GM21515 (cell line): Measurements from ENCODE around the gene RPLP2.
A peak's percentile ranks its signal among the peaks of the same experiment; 100 is the strongest.

Experiments
- ATAC-seq: cut with Tn5 transposase; IDR thresholded peaks from one replicate; pipeline ENCODE4 v1.9.1; 2021; ENCODE audit not compliant: unreplicated experiment

RPLP2 gene

GRCh38 chr11:773425-773824 is 36.3 kb upstream of the RPLP2 start:
- ATAC-seq, result no peak

- no peak for ATAC-seq
Measured at GRCh38 chr11:773830-774229, 35.9 kb upstream of the RPLP2 start.

DNA sequence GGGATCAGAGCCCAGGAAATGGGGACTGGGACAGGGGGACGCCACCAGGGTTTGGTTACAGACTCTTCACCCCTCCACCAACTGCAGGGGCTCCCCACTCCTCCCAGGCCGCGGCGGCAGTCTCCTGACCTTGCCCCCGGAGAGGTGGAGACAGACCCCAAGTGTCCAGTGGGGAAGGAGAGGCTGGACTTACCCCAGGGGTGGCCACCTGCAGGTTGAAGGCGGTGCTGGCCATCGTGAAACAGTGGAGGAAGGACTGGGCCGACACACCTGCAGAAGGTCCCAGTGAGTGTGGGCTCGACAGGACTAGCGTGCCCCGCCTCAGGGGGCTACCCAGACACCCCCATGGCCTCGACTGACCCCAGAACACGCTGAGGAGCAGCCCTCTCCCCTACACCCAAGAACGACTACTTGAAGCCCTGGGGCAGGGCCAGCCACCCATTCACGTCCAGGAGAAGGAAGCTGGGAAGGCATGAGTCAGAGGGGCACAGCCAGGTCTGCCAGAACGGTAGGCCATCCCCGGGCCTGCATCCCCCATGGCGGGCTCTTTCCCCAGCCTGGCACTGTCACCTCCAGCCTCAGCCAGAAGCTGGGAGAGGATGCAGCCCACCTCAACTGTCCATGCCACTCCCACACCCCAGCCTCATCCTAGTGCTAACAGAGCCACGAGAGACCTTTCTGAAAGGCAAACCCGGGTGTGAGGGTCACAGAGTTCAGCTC is 34.7 kb upstream of the RPLP2 start:
- no peak for ATAC-seq

DNA sequence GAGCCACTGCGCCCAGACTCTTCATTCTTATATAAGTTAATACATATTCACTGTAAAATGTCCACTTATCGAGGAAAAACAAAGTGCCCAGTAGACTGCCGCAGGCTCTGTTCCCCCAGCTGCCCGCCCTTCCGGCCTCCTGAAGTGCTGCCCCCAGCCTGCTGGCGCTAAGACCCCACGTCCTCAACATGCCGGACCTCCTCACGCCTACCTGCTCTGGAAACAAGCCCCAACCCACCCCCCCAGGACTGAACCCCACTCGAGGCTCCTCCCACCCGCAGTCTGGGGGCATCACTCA is 33.6 kb upstream of the RPLP2 start:
- ATAC-seq, result no peak

DNA sequence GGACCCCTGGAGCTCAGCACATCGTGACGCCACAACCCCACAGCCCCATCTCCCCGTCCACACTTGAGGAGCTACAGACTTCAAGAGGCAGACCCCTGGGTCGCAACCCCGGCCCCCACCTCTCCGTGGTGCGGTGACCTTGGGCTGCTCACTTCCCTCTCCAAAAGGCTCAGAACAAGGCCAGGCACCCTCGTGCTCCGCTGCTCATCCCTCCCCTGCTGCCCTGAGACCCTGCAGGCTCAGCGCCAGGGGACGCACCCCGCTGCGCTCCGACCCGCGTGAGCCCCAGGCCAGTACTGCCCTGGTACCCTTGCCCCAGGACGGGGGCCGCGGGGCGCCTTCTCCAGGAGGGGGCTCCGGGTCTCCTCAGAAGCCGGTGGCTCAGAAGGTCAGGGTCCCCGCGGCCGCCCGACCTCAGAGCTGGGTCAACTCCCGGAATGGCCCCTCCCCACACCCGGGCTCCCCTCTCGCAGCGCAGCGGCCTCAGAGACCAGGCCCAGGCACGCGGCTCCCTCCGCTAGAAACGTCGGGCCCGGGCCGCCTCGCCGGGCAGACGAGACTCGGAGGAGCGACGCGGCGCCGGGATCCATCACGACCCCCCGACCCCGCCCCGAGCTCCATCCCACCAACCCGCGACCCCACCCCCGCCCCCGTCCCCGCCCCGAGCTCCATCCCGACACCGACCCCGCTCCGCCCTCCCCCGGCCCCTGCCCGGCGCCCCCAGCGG is 33.0 kb upstream of the RPLP2 start:
- peak; percentile 17 for ATAC-seq

- ATAC-seq, result peak; percentile 62
Measured at GRCh38 chr11:777288-778255, 32.2 kb upstream of the RPLP2 start, which contains the start of gene GATD1. Gene GATD1 (minus strand): TSS chr11:777487. CDS start chr11:777462, 25 bp downstream.

- ATAC-seq, result no peak
Measured at GRCh38 chr11:778976-779954, 30.5 kb upstream of the RPLP2 start.

DNA sequence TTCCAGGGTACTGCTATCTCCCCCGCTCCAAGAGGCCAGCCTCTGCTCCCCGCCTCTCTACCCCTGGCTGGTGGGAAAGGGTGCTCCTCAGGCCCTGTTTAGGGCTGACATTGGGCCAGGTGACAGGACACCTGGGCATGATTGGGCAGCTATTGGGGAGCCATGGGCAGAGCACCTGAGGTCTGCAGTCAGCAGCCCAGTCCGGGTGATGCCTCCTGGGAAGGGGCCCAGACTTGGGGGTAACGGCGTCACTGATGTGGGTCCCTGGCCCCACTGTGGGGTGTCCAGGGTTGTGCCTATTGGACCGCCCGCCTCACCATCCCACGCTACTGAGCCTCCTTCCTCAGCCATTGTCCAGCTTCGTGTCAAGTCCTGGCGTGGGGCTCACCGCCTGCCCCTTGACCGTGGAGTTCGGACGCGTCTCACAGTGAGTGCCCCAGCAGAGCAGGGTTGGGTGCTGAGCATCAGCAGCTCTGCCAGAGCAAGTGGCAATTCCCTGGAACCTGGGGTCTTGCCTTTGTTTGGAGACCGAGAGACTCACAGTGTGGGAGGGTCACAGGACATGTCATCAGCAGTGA is 29.7 kb upstream of the RPLP2 start:
- ATAC-seq, result no peak

GRCh38 chr11:782264-783174 is 27.2 kb upstream of the RPLP2 start:
- ATAC-seq, result no peak

GRCh38 chr11:783581-784015 is 26.2 kb upstream of the RPLP2 start:
- ATAC-seq, result no peak

DNA sequence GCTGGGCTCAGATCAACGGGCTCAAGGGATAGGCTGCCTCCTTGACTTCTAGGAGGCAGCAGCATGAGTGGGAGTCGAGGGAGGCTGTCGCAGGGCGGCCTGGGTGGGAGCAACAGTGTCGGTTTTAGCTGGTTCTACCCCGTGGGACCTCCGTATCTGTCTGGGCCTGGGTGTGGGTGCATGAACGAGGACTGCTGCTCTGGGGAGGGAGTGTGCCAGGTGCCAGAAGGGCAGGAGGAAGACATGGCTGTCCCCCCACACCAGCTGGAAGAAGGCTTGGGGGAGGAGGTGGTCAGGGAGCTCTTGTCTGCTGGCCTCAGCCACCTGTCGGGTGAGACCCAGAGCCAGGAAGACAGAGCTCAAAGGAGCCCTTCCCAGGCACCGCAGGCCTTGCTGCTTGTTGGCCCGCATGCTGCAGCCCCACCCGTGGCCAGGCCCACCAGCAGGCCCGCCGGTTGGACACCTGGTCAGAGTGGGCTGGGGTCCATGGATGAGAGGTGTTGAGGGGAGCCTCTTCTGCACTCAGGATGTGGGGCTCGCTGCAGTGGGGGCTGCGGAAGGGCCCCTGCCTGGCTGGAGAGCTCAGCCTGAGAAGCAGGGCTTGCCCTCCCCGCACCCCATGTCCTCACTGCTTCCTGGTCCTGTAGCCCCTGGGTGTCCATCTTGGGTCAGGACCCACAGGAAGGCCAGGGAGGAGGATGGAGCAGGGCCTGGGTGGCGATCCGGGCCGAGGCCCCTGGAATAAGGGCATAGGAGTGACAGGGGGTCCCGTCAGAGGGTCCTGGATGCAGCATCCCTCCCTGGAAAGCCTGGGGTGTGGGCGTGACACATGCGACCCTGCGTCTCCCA is 23.3 kb upstream of the RPLP2 start:
- ATAC-seq, result no peak

DNA sequence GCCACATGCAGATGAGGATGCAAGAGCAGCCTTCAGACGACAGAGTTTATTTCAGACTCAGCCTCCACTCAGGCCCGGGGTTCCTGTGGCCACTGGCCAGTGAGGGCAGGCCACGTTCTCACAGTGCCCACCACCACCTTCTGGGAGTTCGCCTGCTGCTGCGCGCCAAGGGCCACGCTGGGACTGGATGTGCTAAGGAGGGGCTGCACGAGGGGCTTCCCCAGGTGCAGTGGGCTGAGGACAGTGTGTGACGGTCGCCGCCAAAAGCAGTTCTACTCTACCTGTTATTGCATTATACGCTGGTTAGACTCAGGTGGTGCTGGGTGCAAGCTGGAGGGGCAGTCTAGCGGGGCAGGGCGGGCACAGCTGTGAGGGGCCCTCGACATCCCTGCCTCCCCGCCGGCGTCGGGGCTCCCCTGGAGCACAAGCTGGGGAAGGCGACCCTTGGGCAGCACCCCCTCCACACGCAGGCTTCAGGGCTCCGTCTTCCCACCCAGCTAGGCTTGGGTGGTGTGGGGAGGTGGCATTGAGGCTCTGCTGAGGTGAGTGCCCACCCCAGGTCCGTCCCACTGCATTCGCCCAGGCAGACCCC is 22.6 kb upstream of the RPLP2 start:
- no peak for ATAC-seq

- no peak for ATAC-seq
Measured at GRCh38 chr11:788009-788640, 21.6 kb upstream of the RPLP2 start.

- no peak for ATAC-seq
Measured at GRCh38 chr11:788953-789940, 20.5 kb upstream of the RPLP2 start.

- no peak for ATAC-seq
Measured at GRCh38 chr11:789943-790342, 19.8 kb upstream of the RPLP2 start, which contains the start of gene CEND1. Gene CEND1 (minus strand): TSS chr11:790090. CDS start chr11:788576, 1,514 bp downstream.
